Medulla oblongata (tissue), 1 donor: ENCODE data around the gene AGBL5.
"Not testable (repeated sequence)": the region's sequence is repeated elsewhere in the genome, so short reads cannot be mapped to it uniquely, and the experiment has no call there.

Source experiments
- DNase-seq: peaks from one replicate; pipeline ENCODE4 v3.0.0-alpha.2; 2015; ENCODE audit errors: extremely low spot score

Gene AGBL5

DNA sequence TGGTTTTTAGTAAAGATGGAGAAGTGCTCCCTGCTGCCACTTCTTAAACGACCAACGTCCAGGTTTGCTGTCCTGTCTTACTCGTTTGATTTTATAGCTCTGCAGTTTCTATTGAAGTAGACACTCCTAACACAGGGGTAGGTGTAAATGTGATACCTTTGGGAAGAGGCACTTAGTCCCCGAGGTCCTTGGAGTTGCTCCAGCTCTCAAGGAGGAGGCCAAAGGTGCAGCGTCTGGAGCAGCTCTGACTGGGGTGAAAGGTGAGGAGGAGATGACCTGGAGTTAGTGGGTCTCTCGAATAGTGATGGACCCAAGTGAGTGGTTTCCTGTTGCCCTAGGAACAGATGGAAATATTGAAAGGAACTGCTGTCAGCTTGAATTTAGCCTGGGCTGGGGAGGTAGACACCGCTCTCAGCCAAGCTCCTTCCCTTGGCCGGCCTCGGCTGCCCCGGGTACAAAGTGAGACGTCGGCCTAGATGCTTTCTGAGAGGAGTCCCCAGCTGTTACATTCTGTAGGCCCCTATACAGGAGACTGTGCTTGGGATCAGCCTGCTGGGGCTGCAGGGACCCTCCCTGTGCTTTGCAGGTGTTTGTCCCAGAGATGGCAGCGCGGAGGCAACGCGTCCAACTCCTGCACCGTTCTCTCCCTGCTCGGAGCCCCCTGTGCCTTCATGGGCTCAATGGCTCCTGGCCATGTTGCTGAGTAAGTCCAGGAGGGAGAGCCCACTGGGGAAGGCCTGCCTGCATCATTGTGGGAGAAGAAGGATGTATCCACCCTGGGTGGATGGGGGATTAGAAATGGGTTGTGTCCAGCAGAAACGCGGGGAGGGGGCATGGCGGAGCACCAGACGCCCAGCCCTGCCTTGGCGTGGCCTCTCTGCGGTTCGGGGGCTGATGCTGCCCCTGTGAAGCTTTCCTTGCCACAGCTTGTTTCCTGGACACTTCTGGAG lies 40.6 kb downstream of the AGBL5 start:
- DNase-seq: no peak

DNA sequence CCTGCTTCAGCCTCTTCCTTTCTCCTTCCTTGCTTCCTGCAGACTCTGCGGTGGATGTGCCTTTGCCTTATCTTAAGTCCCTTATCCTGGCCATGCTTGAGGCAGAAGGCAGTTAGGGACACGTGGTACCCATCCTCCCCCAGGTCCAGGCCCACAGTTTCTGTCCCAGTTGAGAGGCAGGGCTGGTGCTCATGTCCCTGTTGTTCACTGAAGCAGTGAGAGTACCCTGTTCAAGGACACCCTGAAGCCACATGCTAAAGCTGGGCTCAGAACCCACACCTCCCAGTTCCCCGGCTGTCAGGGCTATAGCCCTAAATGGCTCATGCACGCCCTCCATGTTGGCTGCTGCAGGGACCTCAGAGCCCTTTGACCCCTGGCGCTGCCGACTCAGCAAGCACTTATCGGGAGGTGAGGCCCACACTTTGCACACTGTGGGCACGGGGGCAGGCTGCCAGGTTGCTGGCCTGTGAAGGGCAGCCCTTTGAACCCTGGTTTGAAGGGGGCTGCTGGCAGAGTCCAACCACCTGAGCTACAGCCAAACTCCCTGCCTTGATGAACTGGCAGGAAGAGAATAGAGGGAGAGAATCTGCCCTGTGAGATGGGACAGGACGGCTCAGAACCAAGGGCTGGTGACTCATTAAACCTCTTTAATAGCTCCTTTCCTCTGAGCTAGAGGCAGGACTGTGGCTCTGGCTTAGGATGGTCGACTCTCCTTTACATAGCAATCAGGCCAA lies 41.4 kb downstream of the AGBL5 start:
- DNase-seq: no peak

DNA sequence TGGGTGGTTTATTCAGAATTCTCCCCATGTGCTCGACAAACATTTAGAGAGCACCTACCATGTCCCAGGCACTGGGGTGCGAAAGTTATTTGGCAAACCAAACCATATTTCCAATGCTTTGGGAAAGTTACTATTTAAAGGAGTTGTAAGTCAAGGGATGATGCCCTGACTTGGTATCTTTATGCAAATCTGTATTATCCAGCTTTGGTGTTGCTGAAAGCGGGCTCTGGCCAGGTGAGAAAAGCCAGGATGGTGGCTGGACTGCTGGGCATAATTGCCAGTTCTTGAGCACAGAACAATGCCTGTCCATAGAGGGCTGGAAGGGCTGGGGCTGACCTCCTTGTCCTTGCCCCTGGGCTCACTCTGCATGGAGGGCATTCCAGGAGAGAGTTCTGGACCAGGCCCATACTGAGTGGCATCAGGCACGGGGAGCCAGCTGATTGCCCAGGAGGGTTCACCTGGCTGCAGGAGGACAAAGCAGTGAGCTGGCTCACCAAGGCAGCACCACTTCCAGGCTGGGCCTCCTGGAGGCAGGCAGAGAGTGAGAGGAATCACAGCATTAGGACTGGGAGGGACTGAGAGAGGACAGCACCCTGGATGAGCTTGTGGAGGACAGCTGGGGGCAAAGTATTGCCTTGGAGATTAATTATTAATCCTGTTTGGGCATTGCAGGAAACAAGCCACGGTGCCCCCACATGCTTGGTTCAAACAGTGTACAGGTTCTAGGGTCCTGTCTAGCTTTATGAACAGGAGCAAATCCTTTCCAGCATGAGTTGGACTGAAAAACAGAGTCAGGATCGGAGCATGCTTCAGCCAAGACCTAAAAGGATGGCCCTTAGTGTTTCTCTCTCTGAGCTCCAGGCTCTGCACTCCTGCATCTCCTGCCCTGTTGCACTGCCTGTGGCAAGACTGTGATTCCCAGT lies 42.2 kb downstream of the AGBL5 start:
- DNase-seq: no peak

DNA sequence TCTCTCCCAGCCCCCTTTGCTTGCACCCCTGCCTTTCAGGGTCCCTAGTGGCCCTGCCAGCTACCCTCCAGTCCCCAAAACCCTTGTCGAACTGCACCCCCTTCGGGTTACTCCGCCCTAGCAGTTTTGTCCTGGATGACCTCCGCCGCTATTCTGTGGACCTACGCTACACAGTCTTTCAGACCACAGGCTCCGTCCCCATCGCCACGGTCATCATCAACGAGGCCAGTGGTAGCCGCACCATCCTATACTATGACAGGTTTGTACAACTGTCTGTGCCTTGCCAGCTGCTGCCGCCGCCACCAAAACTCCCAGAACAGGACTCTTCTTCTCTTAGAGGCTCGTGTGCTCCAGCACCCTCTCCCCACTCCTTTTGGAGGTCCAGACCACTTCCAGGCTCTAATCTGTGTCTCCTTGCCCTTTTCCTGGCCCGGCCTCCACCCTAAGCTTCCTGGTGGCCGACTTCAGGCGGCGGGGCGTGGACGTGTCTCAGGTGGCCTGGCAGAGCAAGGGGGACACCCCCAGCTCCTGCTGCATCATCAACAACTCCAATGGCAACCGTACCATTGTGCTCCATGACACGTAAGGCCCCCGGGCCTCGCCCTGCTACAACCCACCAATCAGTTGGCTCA lies 43.0 kb downstream of the AGBL5 start:
- no peak for DNase-seq

DNA sequence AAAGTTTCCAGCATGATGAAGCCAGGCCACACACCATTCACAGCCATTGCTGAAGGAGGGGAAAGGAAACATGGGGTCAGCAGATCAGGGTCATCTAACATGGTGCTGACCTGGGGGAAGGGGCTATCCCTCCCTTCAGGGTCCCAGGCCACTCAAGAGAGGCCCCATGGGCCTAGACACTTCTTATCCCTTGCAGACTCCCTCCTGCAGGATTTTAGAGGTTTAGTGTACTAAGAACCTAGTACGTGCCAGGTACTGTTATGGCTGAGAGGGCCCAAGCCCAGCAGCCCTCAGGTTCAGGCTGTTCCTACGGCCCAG lies 43.9 kb downstream of the AGBL5 start:
- DNase-seq: no peak

DNA sequence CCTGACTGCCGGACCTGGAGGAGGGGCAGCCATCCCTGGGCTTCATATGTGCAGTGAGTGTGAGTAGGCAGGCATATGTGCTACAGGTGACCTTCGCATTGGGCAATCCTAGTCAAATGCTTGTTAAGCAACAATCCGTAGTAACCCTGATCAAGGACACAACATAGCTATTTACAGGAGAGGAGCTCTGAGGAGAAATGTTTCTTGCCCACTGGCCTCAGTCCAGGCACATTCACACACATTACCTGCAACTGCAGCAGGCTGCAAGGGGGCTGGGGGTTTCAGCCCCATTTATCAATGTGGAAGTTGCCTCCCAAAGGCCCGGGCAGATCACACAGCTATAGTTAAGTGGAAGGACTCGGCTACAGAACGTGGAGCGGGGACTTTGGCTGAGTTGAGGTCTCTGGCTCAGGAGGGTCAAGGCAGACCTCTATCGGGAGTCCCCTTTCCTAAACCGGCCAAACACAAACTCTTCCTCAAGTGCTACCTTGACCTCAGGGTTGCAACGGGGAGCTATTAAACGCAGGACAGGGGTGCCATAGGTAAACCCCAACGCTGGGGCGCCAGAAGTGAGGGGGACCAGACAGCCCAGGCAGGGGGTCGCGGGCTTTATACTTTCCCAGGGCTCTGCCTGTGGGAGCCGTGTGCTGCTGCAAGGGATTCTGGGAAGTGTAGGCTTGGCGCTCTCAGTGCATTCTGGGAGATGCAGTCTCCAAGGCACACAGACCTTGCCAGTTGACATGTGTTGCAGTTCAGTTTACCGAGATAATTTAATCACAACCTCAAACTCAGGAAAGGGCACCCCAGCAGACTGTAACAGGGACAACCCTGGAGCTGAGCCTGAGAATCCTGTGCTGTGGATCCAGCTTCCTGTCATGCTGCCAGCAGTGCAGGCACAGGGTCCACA lies 44.5 kb downstream of the AGBL5 start:
- peak; percentile 80 for DNase-seq

DNA sequence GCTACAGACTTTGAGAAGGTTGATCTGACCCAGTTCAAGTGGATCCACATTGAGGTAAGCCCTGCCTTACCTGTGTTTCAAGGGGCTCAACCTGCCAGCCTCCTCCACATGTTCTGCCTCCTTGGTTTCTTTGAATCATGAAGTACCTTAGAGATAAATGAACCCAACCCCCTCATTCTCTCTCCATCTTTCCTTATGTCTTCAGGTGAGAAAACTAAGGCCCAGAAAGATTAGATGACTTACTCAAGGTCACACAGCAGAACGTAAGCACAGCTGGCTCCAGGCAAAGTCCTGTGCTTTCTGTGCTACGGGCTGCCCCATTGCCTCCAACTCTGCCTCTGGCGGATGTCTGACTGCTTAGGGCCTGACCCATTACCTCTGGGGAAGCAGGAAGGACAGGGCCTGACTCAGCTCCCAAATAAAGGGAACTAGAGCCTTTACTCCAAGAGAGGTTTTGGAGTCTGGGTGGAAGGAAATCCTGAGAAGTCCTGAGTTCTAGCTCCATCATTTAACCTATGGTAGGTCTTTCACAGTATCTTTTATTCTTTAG lies 45.4 kb downstream of the AGBL5 start:
- DNase-seq: no peak

DNA sequence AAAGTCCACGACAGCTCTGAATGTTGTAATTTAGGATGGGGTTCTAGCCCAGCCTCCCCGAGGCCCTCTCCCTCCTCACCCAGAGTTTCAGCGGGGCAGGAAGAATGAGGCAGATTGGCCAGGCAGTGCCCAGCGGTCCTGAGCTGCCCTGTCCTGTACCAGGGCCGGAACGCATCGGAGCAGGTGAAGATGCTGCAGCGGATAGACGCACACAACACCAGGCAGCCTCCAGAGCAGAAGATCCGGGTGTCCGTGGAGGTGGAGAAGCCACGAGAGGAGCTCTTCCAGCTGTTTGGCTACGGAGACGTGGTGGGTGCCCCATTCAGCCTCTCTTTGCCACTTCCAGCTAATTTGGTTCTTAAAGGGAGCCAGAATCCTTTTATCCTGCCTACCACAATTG lies 45.9 kb downstream of the AGBL5 start:
- no peak for DNase-seq

DNA sequence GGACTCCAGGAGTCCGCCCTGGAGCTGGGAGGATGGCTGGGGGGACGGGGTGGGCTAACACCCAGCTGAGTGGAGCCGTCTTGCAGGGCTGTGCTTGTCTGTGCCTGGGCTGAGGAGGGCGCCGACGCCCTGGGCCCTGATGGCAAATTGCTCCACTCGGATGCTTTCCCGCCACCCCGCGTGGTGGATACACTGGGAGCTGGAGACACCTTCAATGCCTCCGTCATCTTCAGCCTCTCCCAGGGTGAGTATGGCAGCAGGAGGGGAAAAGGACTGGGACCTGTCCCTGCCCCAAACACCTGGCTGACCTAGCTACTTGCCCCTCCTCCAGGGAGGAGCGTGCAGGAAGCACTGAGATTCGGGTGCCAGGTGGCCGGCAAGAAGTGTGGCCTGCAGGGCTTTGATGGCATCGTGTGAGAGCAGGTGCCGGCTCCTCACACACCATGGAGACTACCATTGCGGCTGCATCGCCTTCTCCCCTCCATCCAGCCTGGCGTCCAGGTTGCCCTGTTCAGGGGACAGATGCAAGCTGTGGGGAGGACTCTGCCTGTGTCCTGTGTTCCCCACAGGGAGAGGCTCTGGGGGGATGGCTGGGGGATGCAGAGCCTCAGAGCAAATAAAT lies 48.0 kb downstream of the AGBL5 start:
- no peak for DNase-seq

DNA sequence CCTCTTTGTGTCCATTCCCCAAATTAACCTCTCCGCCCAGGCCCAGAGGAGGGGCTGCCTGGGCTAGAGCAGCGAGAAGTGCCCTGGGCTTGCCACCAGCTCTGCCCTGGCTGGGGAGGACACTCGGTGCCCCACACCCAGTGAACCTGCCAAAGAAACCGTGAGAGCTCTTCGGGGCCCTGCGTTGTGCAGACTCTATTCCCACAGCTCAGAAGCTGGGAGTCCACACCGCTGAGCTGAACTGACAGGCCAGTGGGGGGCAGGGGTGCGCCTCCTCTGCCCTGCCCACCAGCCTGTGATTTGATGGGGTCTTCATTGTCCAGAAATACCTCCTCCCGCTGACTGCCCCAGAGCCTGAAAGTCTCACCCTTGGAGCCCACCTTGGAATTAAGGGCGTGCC lies 48.6 kb downstream of the AGBL5 start:
- no peak for DNase-seq

DNA sequence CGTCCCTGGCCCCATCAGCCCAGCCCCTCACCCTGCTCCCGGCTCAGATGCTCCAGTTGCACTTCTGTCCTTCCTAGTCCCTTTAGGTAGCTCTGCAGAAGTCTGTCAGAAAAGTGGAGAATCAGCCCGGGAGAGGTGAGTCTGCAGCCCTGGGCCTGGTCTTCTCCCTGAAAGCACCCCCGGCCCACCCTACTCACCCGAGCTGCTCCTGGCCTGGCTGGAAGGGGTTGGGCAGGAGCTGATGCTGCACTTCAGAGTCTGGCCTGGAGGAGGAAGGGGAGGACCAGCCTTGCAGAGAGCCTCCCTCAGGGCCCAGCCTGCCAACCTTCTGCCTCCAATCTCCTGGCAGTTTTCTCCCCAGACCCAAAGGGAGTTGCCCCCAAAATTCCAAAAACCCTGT lies 50.9 kb downstream of the AGBL5 start:
- no peak for DNase-seq

DNA sequence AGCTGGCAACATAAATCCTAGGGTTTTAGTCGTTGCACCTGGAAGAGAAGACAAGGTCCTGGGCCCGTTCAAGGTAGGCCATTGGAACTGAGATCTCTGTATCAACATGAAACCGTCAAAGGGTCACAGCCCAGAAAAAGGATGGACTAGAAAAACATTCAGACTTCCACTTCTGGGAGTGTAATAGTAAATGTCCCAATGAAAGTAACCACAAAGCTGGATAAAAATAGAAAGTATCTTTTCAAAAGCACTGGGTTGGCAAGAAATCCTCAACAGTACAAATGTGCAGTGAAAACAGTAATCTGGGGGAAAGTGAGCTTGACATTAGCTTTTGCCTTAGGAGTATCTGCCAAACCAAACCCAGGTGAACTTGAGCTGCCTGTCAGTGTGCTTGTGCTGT lies 54.5 kb downstream of the AGBL5 start:
- no peak for DNase-seq

DNA sequence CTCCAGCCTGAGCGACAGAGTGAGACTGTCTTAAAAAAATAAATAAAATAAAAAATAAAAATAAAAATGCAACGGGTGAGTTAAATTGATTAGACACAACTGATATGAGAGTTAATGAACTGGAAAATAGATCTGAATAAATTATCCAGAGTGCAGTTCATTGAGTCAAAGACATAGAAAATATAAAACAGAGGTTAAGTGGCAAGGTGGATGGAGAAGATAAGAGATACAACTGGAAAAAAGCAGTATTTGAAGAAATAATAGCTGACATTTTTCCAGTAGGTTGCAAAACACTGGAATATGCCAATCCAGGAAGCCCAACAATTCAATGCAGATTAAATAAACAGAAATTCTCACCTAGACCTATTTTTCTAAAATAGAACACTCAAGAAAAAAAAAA lies 56.8 kb downstream of the AGBL5 start:
- no peak for DNase-seq

DNA sequence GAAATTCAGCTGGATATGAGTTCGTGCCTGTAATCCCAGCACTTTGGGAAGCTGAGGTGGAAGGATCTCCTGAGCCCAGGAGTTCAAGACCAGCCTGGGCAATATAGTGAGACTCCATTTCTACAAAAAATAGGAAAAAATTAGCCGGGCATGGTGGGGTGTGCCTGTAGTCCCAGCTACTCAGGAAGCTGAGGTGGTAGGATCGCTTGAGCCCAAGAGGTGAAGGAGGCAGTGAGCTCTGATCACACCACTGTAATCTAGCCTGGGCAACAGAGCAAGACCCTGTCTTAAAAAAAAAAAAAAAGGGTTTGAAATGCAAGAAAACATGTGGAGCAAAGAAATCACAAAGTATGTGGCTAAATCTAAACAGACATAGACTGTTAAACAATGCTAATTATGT lies 57.6 kb downstream of the AGBL5 start:
- DNase-seq: no peak

DNA sequence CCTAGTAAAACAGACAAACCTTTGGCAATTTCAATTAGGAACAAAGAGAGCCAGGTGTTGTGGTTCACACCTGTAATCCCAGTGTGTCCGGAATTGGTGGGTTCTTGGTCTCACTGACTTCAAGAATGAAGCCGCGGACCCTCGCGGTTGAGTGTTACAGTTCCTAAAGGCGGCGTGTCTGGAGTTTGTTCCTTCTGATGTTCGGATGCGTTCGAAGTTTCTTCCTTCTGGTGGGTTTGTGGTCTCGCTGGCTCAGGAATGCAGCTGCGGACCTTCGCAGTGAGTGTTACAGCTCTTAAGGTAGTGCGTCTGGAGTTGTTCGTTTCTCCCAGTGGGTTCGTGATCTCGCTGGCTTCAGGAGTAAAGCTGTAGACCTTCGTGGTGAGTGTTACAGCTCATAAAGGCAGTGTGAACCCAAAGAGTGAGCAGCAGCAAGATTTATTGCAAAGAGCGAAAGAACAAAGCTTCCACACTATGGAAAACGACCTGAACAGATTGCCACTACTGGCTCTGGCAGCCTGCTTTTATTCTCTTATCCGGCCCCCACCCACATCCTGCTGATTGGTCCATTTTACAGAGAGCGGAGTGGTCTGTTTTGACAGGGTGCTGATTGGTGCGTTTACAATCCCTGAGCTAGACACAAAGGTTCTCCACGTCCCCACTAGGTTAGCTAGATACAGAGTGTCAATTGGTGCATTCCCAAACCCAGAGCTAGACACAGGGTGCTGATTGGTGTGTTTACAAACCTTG lies 59.3 kb downstream of the AGBL5 start:
- not testable (repeated sequence) for DNase-seq

DNA sequence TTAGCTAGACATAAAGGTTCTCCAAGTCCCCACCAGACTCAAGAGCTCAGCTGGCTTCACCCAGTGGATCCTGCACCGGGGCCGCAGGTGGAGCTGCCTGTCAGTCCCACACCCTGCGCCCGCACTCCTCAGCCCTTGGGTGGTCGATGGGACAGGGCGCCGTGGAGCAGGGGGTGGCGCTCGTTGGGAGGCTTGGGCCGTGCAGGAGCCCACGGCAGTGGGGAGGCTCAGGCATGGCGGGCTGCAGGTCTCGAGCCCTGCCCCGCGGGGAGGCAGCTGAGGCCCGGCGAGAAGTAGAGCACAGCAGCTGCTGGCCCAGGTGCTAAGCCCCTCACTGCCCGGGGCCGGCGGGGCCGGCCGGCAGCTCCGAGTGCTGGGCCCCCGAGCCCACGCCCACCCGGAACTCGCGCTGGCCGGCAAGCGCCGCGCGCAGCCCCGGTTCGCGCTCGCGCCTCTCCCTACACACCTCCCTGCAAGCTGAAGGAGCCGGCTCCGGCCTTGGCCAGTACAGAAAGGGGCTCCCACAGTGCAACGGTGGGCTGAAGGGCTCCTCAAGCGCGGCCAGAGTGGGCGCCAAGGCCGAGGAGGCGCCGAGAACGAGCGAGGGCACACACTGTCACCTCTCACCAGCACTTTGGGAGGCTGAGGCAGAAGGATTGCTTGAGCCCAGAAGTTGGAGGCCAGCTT lies 60.1 kb downstream of the AGBL5 start:
- DNase-seq: not testable (repeated sequence)

DNA sequence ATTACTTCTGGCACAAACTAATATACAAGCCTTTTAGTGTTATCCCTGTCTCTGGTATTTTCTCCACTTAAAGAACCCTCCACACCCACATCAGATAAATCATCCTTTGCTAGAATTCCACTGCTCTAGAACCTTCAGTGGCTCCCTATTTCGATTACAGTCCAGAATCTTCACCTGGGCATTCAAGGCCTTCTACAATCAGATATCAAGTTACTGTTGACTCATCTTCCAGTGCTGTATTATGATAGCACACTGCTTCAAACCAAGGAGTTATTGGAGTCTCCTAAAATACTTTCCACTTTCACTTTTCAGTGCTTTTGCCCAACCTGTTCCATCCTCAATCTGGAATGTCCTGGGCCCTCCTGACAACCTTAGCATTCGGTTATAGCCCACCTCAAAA lies 64.1 kb downstream of the AGBL5 start:
- no peak for DNase-seq

DNA sequence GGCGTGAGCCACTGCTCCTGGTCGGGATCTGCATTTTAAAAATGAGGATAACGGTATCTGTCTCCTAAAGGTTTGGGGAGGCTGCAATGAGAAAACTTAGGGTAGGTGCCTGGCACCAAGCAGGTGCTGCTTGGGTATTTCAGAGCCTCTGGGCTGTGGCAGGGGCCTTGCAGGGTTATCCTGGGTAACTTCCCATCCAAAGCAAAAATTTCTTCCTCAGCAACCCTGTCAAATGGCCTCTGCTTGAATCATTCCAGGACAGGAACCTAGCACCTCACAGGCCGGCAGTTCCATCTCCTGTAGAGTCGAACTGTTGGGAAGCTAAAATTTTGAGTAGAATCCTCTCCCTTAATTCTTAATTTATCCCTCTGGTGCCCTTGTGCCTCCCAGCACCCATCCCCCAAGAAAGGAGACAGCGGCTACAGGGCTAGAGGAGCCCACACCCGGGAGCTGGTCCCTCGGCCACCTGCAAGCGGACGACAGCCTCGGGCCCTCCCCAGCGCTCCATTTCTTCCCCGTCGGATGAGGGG lies 66.6 kb downstream of the AGBL5 start:
- no peak for DNase-seq
